BLaER1 (cell line): ENCODE measurements around the gene ZNF41.

Experiments
- H3K27ac ChIP-seq: shearing (Covaris generic); formaldehyde crosslinking; 2 replicates; pipeline ENCODE4 v1.8.1; 2022
- H3K27me3 ChIP-seq: shearing (Covaris generic); formaldehyde crosslinking; 2 replicates; pipeline ENCODE4 v1.8.1; 2022
- H3K36me3 ChIP-seq: shearing (Covaris generic); formaldehyde crosslinking; 2 replicates; pipeline ENCODE4 v1.8.1; 2022
- H3K4me1 ChIP-seq: shearing (Covaris generic); formaldehyde crosslinking; 2 replicates; pipeline ENCODE4 v1.8.1; 2022
- H3K4me2 ChIP-seq: shearing (Covaris generic); formaldehyde crosslinking; 2 replicates; pipeline ENCODE4 v1.8.1; 2022
- H3K4me3 ChIP-seq: shearing (Covaris generic); formaldehyde crosslinking; 2 replicates; pipeline ENCODE4 v1.8.1; 2022
- H3K9ac ChIP-seq: shearing (Covaris generic); formaldehyde crosslinking; 2 replicates; pipeline ENCODE4 v1.8.1; 2022
- H3K9me3 ChIP-seq: shearing (Covaris generic); formaldehyde crosslinking; 2 replicates; pipeline ENCODE4 v1.8.1; 2022
- H4K20me1 ChIP-seq: shearing (Covaris generic); formaldehyde crosslinking; 2 replicates; pipeline ENCODE4 v1.8.1; 2022
- Cebpa-rat ChIP-seq: shearing (Covaris generic); IDR thresholded peaks from 2 replicates; pipeline ENCODE4 v1.8.1; 2022

Gene ZNF41

GRCh38 chrX:47456080-47456479 lies 26.9 kb downstream of the ZNF41 start:
- Histone ChIP-seq H3K9me3 (peaks cover 43% of the 10 kb centered on the region), H3K4me3 (no peak overlapping the region), H3K9ac (no peak overlapping the region), H3K4me2 (no peak overlapping the region), H3K27ac (no peak overlapping the region), H3K36me3 (peaks cover 55% of the 10 kb centered on the region), H3K27me3 (peaks cover 28% of the 10 kb centered on the region), H3K4me1 (no peaks in the 10 kb centered on the region), H4K20me1 (no peaks in the 10 kb centered on the region)
- no peak for TF ChIP-seq Cebpa-rat

- no peak overlapping the region for H3K9ac ChIP-seq
- H3K36me3 ChIP-seq = peaks cover 92% of the 10 kb centered on the region
- H3K9me3 ChIP-seq = peaks cover 77% of the 10 kb centered on the region
- no peaks in the 10 kb centered on the region for H3K4me1 ChIP-seq
- H3K4me3 ChIP-seq = no peak overlapping the region
- no peak overlapping the region for H3K4me2 ChIP-seq
- H3K27me3 ChIP-seq = peaks cover 36% of the 10 kb centered on the region
- H4K20me1 ChIP-seq = no peaks in the 10 kb centered on the region
- H3K27ac ChIP-seq = no peak overlapping the region
- TF ChIP-seq Cebpa-rat = no peak
These were observed 30.9 kb downstream of the ZNF41 start for GRCh38 chrX:47452112-47452511.

- Histone ChIP-seq H3K27me3 (peaks cover 17% of the 10 kb centered on the region), H3K4me1 (no peaks in the 10 kb centered on the region), H3K36me3 (peaks cover 78% of the 10 kb centered on the region), H3K4me3 (peak overlapping the region; percentile 6; the same call in 1 of the 2 replicates), H3K9ac (no peak overlapping the region), H3K4me2 (no peak overlapping the region), H3K9me3 (peaks cover 88% of the 10 kb centered on the region), H4K20me1 (no peaks in the 10 kb centered on the region), H3K27ac (no peak overlapping the region)
- no peak for TF ChIP-seq Cebpa-rat
These were observed 34.7 kb downstream of the ZNF41 start for GRCh38 chrX:47448165-47448806.

- Histone ChIP-seq H3K4me3 (no peak overlapping the region), H3K4me1 (no peaks in the 10 kb centered on the region), H3K4me2 (no peak overlapping the region), H3K9me3 (peaks cover 88% of the 10 kb centered on the region), H3K27ac (no peak overlapping the region), H3K27me3 (peaks cover 17% of the 10 kb centered on the region), H3K9ac (no peak overlapping the region), H3K36me3 (peaks cover 71% of the 10 kb centered on the region), H4K20me1 (no peaks in the 10 kb centered on the region)
- TF ChIP-seq Cebpa-rat = no peak
These were observed 35.4 kb downstream of the ZNF41 start for GRCh38 chrX:47447607-47448006.

GRCh38 chrX:47446971-47447370 lies 36.1 kb downstream of the ZNF41 start:
- H3K27ac ChIP-seq = no peak overlapping the region
- peaks cover 65% of the 10 kb centered on the region for H3K36me3 ChIP-seq
- no peak for TF ChIP-seq Cebpa-rat
- H3K9me3 ChIP-seq = peaks cover 84% of the 10 kb centered on the region
- peaks cover 17% of the 10 kb centered on the region for H3K27me3 ChIP-seq
- no peak overlapping the region for H3K9ac ChIP-seq
- no peak overlapping the region for H3K4me2 ChIP-seq
- H3K4me1 ChIP-seq = no peaks in the 10 kb centered on the region
- no peak overlapping the region for H3K4me3 ChIP-seq
- H4K20me1 ChIP-seq = no peaks in the 10 kb centered on the region

- Histone ChIP-seq H3K27me3 (peaks cover 20% of the 10 kb centered on the region), H3K4me3 (no peak overlapping the region), H3K9me3 (peaks cover 83% of the 10 kb centered on the region), H3K4me1 (no peaks in the 10 kb centered on the region), H3K27ac (no peak overlapping the region), H4K20me1 (no peaks in the 10 kb centered on the region), H3K36me3 (peaks cover 59% of the 10 kb centered on the region), H3K9ac (no peak overlapping the region), H3K4me2 (no peak overlapping the region)
- TF ChIP-seq Cebpa-rat = no peak
These were observed 36.6 kb downstream of the ZNF41 start for GRCh38 chrX:47446431-47446830.

- Histone ChIP-seq H3K36me3 (no peaks in the 10 kb centered on the region), H3K9me3 (peaks cover 17% of the 10 kb centered on the region; the same call in 1 of the 2 replicates), H3K4me2 (no peak overlapping the region), H3K27ac (no peak overlapping the region), H4K20me1 (no peaks in the 10 kb centered on the region), H3K4me1 (no peaks in the 10 kb centered on the region), H3K4me3 (no peak overlapping the region), H3K9ac (no peak overlapping the region), H3K27me3 (no peaks in the 10 kb centered on the region; the same call in none of the 2 replicates)
- no peak for TF ChIP-seq Cebpa-rat
These were observed 52.1 kb downstream of the ZNF41 start for GRCh38 chrX:47430925-47431324.

GRCh38 chrX:47422444-47422843 lies 60.6 kb downstream of the ZNF41 start:
- Histone ChIP-seq H3K4me1 (peaks cover 10% of the 10 kb centered on the region; the same call in 1 of the 2 replicates), H3K36me3 (no peaks in the 10 kb centered on the region), H3K9me3 (peaks cover 66% of the 10 kb centered on the region), H3K4me3 (no peak overlapping the region), H3K27ac (no peak overlapping the region), H3K27me3 (peaks cover 3% of the 10 kb centered on the region; the same call in 1 of the 2 replicates), H4K20me1 (no peaks in the 10 kb centered on the region), H3K4me2 (no peak overlapping the region), H3K9ac (no peak overlapping the region)
- TF ChIP-seq Cebpa-rat = no peak

GRCh38 chrX:47420962-47421361 lies 62.1 kb downstream of the ZNF41 start:
- Histone ChIP-seq H3K27me3 (peaks cover 3% of the 10 kb centered on the region; the same call in 1 of the 2 replicates), H4K20me1 (no peaks in the 10 kb centered on the region), H3K36me3 (no peaks in the 10 kb centered on the region), H3K4me3 (no peak overlapping the region), H3K4me2 (peak overlapping the region; percentile 33), H3K9me3 (peaks cover 79% of the 10 kb centered on the region), H3K27ac (no peak overlapping the region), H3K9ac (no peak overlapping the region), H3K4me1 (peaks cover 10% of the 10 kb centered on the region; the same call in 1 of the 2 replicates)
- no peak for TF ChIP-seq Cebpa-rat

GRCh38 chrX:47420265-47420664 lies 62.8 kb downstream of the ZNF41 start:
- H3K9me3 ChIP-seq = peaks cover 86% of the 10 kb centered on the region
- TF ChIP-seq Cebpa-rat = no peak
- H3K4me2 ChIP-seq = no peak overlapping the region

More at GRCh38 chrX:47420265-47420664, 62.8 kb downstream of the ZNF41 start:
- Histone ChIP-seq H3K9ac (no peak overlapping the region), H4K20me1 (no peaks in the 10 kb centered on the region), H3K4me1 (peaks cover 10% of the 10 kb centered on the region; the same call in 1 of the 2 replicates), H3K27me3 (0 out of 2 replicates have a peak, but pooled peaks cover 3% of the 10 kb centered on the region), H3K27ac (no peak overlapping the region), H3K4me3 (no peak overlapping the region), H3K36me3 (no peaks in the 10 kb centered on the region)
